ENCODE results near the gene CDR2.

- TF ChIP-seq CTCF (IDR thresholded peaks at IDR 0.05) (no peak), POLR2A (IDR thresholded peaks at IDR 0.05) (no peak)
These were observed 9.4 kb upstream of the CDR2 start for GRCh38 chr16:22383827-22384226.

All from heart left ventricle (tissue), 13 donors.